Astrocyte (in vitro differentiated cells and primary cell): ENCODE measurements around the gene GALNT17.

Experiments
- EZH2 ChIP-seq: IDR thresholded peaks from 2 replicates; pipeline ENCODE4 v1.6.1; 2012; ENCODE audit warnings: mild to moderate bottlenecking, low read length, inconsistent platforms; ENCODE audit not compliant: insufficient read depth
- TF ChIP-seq, protein P1 (sequence below): IDR thresholded peaks from 2 replicates; pipeline ENCODE4 v1.5.1; 2011; ENCODE audit warnings: low read depth, mild to moderate bottlenecking, inconsistent platforms, low read length, moderate library complexity; ENCODE audit not compliant: insufficient read depth

DNA sequence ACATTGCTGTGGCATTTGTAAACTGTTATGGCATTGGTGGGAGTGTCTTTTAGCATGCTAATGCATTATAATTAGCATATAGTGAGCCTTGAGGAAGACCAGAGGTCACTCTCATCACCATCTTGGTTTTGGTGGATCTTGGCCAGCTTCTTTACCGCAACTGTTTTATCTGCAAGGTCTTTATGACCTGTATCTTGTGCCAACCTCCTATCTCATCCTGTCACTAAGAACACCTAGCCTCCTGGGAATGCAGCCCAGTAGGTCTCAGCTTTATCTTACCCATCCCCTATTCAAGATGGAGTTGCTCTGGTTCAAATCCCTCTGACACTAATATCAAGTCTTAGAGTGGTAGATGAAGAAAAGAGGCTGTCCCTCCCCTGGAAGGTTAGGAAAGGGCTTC is 506.2 kb downstream of the GALNT17 start:
- no peak for TF ChIP-seq EZH2
- TF ChIP-seq, protein P1, sequence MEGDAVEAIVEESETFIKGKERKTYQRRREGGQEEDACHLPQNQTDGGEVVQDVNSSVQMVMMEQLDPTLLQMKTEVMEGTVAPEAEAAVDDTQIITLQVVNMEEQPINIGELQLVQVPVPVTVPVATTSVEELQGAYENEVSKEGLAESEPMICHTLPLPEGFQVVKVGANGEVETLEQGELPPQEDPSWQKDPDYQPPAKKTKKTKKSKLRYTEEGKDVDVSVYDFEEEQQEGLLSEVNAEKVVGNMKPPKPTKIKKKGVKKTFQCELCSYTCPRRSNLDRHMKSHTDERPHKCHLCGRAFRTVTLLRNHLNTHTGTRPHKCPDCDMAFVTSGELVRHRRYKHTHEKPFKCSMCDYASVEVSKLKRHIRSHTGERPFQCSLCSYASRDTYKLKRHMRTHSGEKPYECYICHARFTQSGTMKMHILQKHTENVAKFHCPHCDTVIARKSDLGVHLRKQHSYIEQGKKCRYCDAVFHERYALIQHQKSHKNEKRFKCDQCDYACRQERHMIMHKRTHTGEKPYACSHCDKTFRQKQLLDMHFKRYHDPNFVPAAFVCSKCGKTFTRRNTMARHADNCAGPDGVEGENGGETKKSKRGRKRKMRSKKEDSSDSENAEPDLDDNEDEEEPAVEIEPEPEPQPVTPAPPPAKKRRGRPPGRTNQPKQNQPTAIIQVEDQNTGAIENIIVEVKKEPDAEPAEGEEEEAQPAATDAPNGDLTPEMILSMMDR, result no peak
